GM21825 (cell line): ENCODE results near the gene NPHP3.
"Not testable (repeated sequence)": the region's sequence is repeated elsewhere in the genome, so short reads cannot be mapped to it uniquely, and the experiment has no call there.

Experiments used
- ATAC-seq: cut with Tn5 transposase; IDR thresholded peaks from one replicate; pipeline ENCODE4 v1.9.1; 2021; ENCODE audit warnings: mild to moderate bottlenecking, moderate library complexity; ENCODE audit not compliant: unreplicated experiment

The NPHP3 gene

DNA sequence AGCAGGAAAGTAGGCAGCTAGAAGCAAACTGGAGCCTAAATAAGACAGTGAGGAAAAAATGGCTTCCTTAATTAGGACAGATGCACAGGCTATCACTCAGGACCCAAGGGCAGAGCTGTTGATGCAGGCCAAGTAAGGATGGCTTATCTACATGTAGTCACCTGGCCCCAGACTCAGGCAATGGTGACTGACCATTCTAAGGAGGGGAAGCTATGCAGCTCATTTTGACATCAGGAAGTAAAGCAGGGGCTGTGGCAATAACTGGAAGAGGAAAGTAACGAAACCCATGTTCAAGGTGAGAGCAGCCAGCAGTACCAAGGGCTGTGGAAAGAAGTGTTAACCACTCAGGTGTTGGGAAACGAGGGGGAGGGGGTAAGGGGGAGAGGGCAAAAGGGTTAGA is 78.8 kb downstream of the NPHP3 start:
- no peak for ATAC-seq

- ATAC-seq: no peak
Observed at GRCh38 chr3:132642539-132642847, 79.7 kb downstream of the NPHP3 start.

DNA sequence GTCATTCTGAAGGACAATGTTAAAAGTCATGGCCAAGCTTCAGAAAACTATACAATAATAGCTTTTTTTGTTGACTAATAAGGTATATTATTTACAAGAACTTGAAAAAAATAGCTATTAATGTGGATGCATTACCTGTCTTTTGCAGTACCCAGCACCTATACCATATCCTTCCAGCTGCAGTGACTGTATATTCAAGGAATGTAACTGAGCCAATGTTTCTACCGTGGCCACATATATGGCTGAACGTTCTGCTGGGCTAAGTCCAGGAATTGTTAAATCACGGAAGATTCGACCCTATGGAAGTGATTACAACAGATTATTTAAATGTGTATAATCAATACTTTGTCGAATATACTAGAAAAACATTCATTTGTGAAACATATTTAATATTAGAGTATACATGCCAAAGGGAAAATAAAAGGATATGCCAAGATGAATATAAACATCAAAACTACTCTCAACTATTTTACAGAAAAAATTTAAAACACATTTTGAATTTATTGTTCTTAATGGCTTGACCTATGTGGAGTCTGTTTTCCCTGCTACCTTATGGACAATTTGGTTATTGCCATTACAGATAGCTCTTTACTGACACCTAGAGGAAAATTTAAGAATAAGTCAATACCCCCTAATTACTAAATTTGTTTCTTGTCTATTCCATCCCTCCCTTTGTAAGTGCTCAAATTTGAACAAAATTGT is 80.2 kb downstream of the NPHP3 start:
- ATAC-seq: no peak

GRCh38 chr3:132641427-132641826 is 80.8 kb downstream of the NPHP3 start:
- not testable (repeated sequence) for ATAC-seq

DNA sequence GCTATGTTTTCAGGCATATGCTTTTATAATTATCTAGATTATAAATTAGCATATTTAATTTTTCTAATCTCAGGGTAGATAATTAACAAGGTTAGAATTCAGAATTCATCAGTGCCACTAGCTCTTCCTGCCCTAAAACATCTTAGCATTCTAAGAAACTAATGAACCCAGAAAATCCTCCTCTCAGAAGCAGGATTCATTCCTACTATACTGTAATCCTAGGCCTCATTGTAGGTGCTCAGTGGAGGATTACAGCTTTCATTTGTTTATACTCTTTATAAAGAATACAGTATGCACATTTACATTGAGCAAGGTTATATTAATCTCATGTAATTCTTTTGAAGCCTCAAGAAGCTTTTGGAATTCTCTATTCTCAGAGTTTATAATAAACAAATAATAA is 83.5 kb downstream of the NPHP3 start:
- ATAC-seq: no peak

- ATAC-seq: no peak
Observed at GRCh38 chr3:132637590-132637989, 84.6 kb downstream of the NPHP3 start.

DNA sequence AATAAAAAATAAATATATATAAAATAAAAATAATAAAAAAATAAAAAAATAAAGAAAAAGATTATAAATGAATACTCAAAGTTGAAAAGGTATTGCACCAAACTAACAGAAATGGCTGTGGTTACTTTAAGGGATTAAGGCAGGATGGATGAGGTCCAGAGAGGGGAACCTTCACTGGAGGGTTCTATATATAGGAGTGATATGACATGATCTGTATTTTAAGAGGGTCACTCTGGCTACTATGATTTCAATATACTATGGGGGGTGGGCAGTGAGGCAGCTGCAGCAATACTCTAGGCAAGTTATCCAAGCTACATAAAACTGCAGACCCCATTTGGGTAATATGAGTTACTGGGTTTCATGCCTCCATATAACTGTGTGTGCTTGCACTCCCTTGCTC is 87.2 kb downstream of the NPHP3 start:
- ATAC-seq: no peak
